HG03039 (cell line): Measurements from ENCODE around the gene TMEM72.

Experiments
- ATAC-seq: cut with Tn5 transposase; IDR thresholded peaks from one replicate; pipeline ENCODE4 v1.9.1; 2021; ENCODE audit warnings: mild to moderate bottlenecking, moderate library complexity; ENCODE audit not compliant: unreplicated experiment

The TMEM72 gene

GRCh38 chr10:44951576-44952226 is 40.6 kb downstream of the TMEM72 start:
- no peak for ATAC-seq

- ATAC-seq, result no peak
Observed at GRCh38 chr10:44952779-44953231, 41.7 kb downstream of the TMEM72 start.

- ATAC-seq, result no peak
Observed at GRCh38 chr10:44954042-44954441, 42.9 kb downstream of the TMEM72 start.

GRCh38 chr10:44954962-44955361 is 43.8 kb downstream of the TMEM72 start:
- ATAC-seq, result no peak

- no peak for ATAC-seq
Observed at GRCh38 chr10:44955413-44956070, 44.4 kb downstream of the TMEM72 start.

GRCh38 chr10:44956226-44956625 is 45.1 kb downstream of the TMEM72 start:
- ATAC-seq, result no peak

GRCh38 chr10:44956717-44957706 is 45.9 kb downstream of the TMEM72 start:
- no peak for ATAC-seq

GRCh38 chr10:44958196-44958897 is 47.2 kb downstream of the TMEM72 start:
- no peak for ATAC-seq

- ATAC-seq, result no peak
Observed at GRCh38 chr10:44958898-44959246, 47.7 kb downstream of the TMEM72 start.

- peak; percentile 96 for ATAC-seq
Observed at GRCh38 chr10:44959247-44960087, 48.3 kb downstream of the TMEM72 start, which contains the start of gene RASSF4. TSS of gene RASSF4 (plus strand) at chr10:44959802. CDS start at chr10:44970203, 10,401 bp downstream.

- ATAC-seq, result no peak
Observed at GRCh38 chr10:44960088-44960460, 48.9 kb downstream of the TMEM72 start.

GRCh38 chr10:44960482-44961229 is 49.5 kb downstream of the TMEM72 start:
- ATAC-seq, result no peak

- no peak for ATAC-seq
Observed at GRCh38 chr10:44961230-44961571, 50.1 kb downstream of the TMEM72 start.

- ATAC-seq, result no peak
Observed at GRCh38 chr10:44961931-44962750, 51.0 kb downstream of the TMEM72 start.

- no peak for ATAC-seq
Observed at GRCh38 chr10:44962870-44963738, 52.0 kb downstream of the TMEM72 start.

GRCh38 chr10:44963772-44964633 is 52.9 kb downstream of the TMEM72 start:
- ATAC-seq, result no peak

- no peak for ATAC-seq
Observed at GRCh38 chr10:44965104-44965503, 54.0 kb downstream of the TMEM72 start.
